ENCODE data around the gene IMMP2L. TPM values are rescaled to one million over a fixed set of nuclear protein-coding genes. Genes with fewer than 3 reads are reported as not detected.

Gene IMMP2L
- polyA plus RNA-seq, 1 experiment, result 5.8 TPM

- POLR2A ChIA-PET, result no interaction called here
- TF ChIP-seq CTCF (IDR thresholded peaks at IDR 0.05; ENCODE audit: insufficient read depth, low read depth, low read length), result no peak
- CTCF ChIA-PET, result no interaction called here
- no peak for DNase-seq (ENCODE audit: low read depth)
- Histone ChIP-seq H3K36me3 (ENCODE audit: control insufficient read depth, insufficient read depth, low read length) (0 out of 2 replicates have a peak, but pooled peaks cover 2% of the 10 kb centered on the region), H3K27me3 (ENCODE audit: control insufficient read depth, insufficient read depth, low read length) (no peaks in the 10 kb centered on the region), H3K4me3 (ENCODE audit: low read depth, low read length) (no peak overlapping the region)
Observed at GRCh38 chr7:111556977-111557376, 5.3 kb downstream of the IMMP2L start.

- Histone ChIP-seq H3K27me3 (ENCODE audit: control insufficient read depth, insufficient read depth, low read length) (no peaks in the 10 kb centered on the region), H3K36me3 (ENCODE audit: control insufficient read depth, insufficient read depth, low read length) (0 out of 2 replicates have a peak, but pooled peaks cover 2% of the 10 kb centered on the region), H3K4me3 (ENCODE audit: low read depth, low read length) (no peak overlapping the region)
- ChIA-PET POLR2A (no interaction called here), CTCF (no interaction called here)
- DNase-seq (ENCODE audit: low read depth), result no peak
- TF ChIP-seq CTCF (IDR thresholded peaks at IDR 0.05; ENCODE audit: insufficient read depth, low read depth, low read length), result no peak
Observed at GRCh38 chr7:111554086-111554485, 8.2 kb downstream of the IMMP2L start.

- POLR2A ChIA-PET, result no interaction called here
- no peak for DNase-seq (ENCODE audit: low read depth)
- no peak for TF ChIP-seq CTCF (IDR thresholded peaks at IDR 0.05; ENCODE audit: insufficient read depth, low read depth, low read length)
- Histone ChIP-seq H3K4me3 (ENCODE audit: low read depth, low read length) (no peak overlapping the region), H3K27me3 (ENCODE audit: control insufficient read depth, insufficient read depth, low read length) (no peaks in the 10 kb centered on the region), H3K36me3 (ENCODE audit: control insufficient read depth, insufficient read depth, low read length) (no peaks in the 10 kb centered on the region)
- CTCF ChIA-PET, result no interaction called here
Observed at GRCh38 chr7:111541067-111541466, 21.2 kb downstream of the IMMP2L start.

GRCh38 chr7:111540199-111540815 lies 22.0 kb downstream of the IMMP2L start:
- no peak for DNase-seq (ENCODE audit: low read depth)
- no peak overlapping the region for H3K4me3 ChIP-seq (ENCODE audit: low read depth, low read length)
- CTCF ChIA-PET, result no interaction called here
- no peaks in the 10 kb centered on the region for H3K27me3 ChIP-seq (ENCODE audit: control insufficient read depth, insufficient read depth, low read length)
- POLR2A ChIA-PET, result no interaction called here
- no peaks in the 10 kb centered on the region for H3K36me3 ChIP-seq (ENCODE audit: control insufficient read depth, insufficient read depth, low read length)
- TF ChIP-seq CTCF (IDR thresholded peaks at IDR 0.05; ENCODE audit: insufficient read depth, low read depth, low read length), result no peak

- no peak for TF ChIP-seq CTCF (IDR thresholded peaks at IDR 0.05; ENCODE audit: insufficient read depth, low read depth, low read length)
- no peaks in the 10 kb centered on the region for H3K27me3 ChIP-seq (ENCODE audit: control insufficient read depth, insufficient read depth, low read length)
- no peak for DNase-seq (ENCODE audit: low read depth)
- H3K36me3 ChIP-seq (ENCODE audit: control insufficient read depth, insufficient read depth, low read length), result no peaks in the 10 kb centered on the region
- POLR2A ChIA-PET, result interaction anchor here (0.6 kb wide), 1 partner anchor 10 kb away, joined by 3 read pairs; no protein-coding TSS in a partner anchor
- H3K4me3 ChIP-seq (ENCODE audit: low read depth, low read length), result no peak overlapping the region
- CTCF ChIA-PET, result interaction anchor here (0.8 kb wide), 1 partner anchor 19 kb away, joined by 3 read pairs; no protein-coding TSS in a partner anchor
Observed at GRCh38 chr7:111537134-111537533, 25.2 kb downstream of the IMMP2L start.
